HepG2 (cell line): ENCODE measurements around the gene TNFAIP2. TPM values are rescaled to one million over a fixed set of nuclear protein-coding genes. Genes with fewer than 3 reads are reported as not detected.

Source experiments
- AGO2 ChIP-seq: fragments of 200-400 bp; formaldehyde crosslinking; optimal IDR thresholded peaks from 2 replicates; pipeline ENCODE3; 2017; ENCODE audit warnings: mild to moderate bottlenecking, low read depth, low read length, moderate library complexity
- HNRNPK ChIP-seq: fragments of 200-400 bp; formaldehyde crosslinking; IDR thresholded peaks from 2 replicates; pipeline ENCODE4 v1.6.1; 2018; ENCODE audit warnings: low read length, low read depth, moderate library complexity, mild to moderate bottlenecking; ENCODE audit not compliant: poor library complexity, severe bottlenecking
- MTF2 ChIP-seq: sonication (generic); formaldehyde crosslinking; IDR thresholded peaks from 2 replicates; pipeline ENCODE4 v1.5.0; 2020; ENCODE audit warnings: missing genetic modification reagents, borderline replicate concordance
- NFYC ChIP-seq: IDR thresholded peaks from 2 replicates; pipeline ENCODE4 v1.6.1; 2016; ENCODE audit warnings: missing genetic modification reagents, missing compliant biosample characterization
- NRL ChIP-seq: sonication (generic); formaldehyde crosslinking; IDR thresholded peaks from 2 replicates; pipeline ENCODE4 v1.5.0; 2020; ENCODE audit warnings: missing genetic modification reagents, mild to moderate bottlenecking, moderate library complexity, borderline replicate concordance
- SMYD3 ChIP-seq: sonication (generic); formaldehyde crosslinking; IDR thresholded peaks from 2 replicates; pipeline ENCODE4 v1.8.1; 2023; ENCODE audit warnings: mild to moderate bottlenecking, missing genetic modification reagents
- SP2 ChIP-seq: sonication (generic); formaldehyde crosslinking; IDR thresholded peaks from 2 replicates; pipeline ENCODE4 v1.5.1; 2020; ENCODE audit warnings: mild to moderate bottlenecking, missing genetic modification reagents
- ZMYM4 ChIP-seq: sonication (generic); formaldehyde crosslinking; IDR thresholded peaks from 2 replicates; pipeline ENCODE4 v1.8.1; 2023; ENCODE audit warnings: mild to moderate bottlenecking, missing genetic modification reagents
- ZNF101 ChIP-seq: sonication (generic); formaldehyde crosslinking; IDR thresholded peaks from 2 replicates; pipeline ENCODE4 v1.4.0; 2020; ENCODE audit warnings: mild to moderate bottlenecking, low read depth, missing genetic modification reagents, borderline replicate concordance
- ZNF672 ChIP-seq: sonication (generic); formaldehyde crosslinking; IDR thresholded peaks from 2 replicates; pipeline ENCODE4 v1.8.1; 2022; ENCODE audit warnings: missing genetic modification reagents
- ZNF775 ChIP-seq: sonication (generic); formaldehyde crosslinking; IDR thresholded peaks from 2 replicates; pipeline ENCODE4 v1.4.0; 2020; ENCODE audit warnings: missing genetic modification reagents, mild to moderate bottlenecking, moderate library complexity, borderline replicate concordance
- polyA plus RNA-seq, 8 experiments: library from polyadenylated mRNA; depleted of rRNA in 3 of 8; stranded (reverse) in 7 of 8; unstranded in 1 of 8; fragments of >200 nt; fragmentation: Illumina TruSeq in 4 of 8; extraction: Trizol in 4 of 8; gene quantifications; 2 replicates each; pipeline versions ENCODE4 v1.2.1 to v1.2.3, GENCODE V29; 2011 to 2016; ENCODE audit warnings: low read depth in 4 of 8, missing spikeins in 1 of 8, mixed read lengths in 1 of 8; ENCODE audit not compliant: insufficient read depth in 1 of 8
- total RNA-seq, 5 experiments: library from RNA; depleted of rRNA; stranded (reverse); fragments of >200 nt; fragmentation: Illumina TruSeq; extraction: Trizol; gene quantifications; 2 replicates each; pipeline ENCODE4 v1.2.3, GENCODE V29; 2016; ENCODE audit warnings: low read depth in 1 of 5
- TF ChIP-seq, protein P1 (sequence below): sonication (generic); formaldehyde crosslinking; IDR thresholded peaks from 2 replicates; pipeline ENCODE4 v1.4.0; 2020; ENCODE audit warnings: missing genetic modification reagents, borderline replicate concordance
- TF ChIP-seq, protein P2 (sequence below): sonication (generic); formaldehyde crosslinking; IDR thresholded peaks from 2 replicates; pipeline ENCODE4 v1.8.0; 2022; ENCODE audit warnings: mild to moderate bottlenecking, missing genetic modification reagents, borderline replicate concordance
- TF ChIP-seq, protein P3 (sequence below): sonication (generic); formaldehyde crosslinking; IDR thresholded peaks from 2 replicates; pipeline ENCODE4 v1.4.0; 2020; ENCODE audit warnings: missing genetic modification reagents, borderline replicate concordance
- TF ChIP-seq, protein P4 (sequence below): sonication (generic); formaldehyde crosslinking; IDR thresholded peaks from 2 replicates; pipeline ENCODE4 v1.9.0; 2021; ENCODE audit warnings: missing genetic modification reagents, borderline replicate concordance

TNFAIP2 gene
- total and polyA plus RNA-seq, 2 of the 13 experiments (the other 11 are each of a cell fraction or from before 2014, with no cell fraction given) = 0.46 to 1.5 TPM

DNA sequence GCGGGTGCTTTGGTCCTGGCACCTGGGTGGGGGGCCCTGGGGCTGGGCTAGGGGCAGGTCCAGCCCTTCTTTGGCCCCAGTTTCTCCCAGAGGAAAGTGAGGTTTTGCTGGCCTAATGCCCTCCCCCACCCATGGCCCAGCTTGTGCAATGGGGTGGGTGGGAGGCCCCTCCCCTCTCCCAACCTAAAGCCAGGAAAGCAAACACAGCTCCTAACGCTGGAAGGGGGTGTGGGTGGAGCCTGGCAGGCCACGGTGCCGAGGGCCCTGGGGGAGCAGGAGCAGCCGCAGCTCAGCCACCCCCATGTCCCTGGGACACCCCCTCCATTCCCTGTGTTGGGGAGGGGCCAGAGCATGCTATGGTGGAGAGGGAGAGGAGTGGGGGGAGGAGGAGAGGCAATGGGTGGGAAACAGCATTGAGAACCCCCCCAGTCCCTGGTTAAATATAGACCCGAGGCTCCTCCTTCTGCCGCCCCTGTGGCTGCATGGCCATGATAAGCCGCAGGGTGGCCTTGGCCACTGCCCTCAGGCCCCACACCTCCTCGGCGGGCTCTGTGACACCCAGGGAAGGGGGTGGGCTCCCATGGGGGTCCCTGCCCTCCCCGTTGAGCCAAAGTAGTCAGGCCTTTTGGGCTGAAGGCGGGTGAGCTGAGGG, 24.1 kb upstream of the TNFAIP2 start (continued):
- TF ChIP-seq, protein P1, sequence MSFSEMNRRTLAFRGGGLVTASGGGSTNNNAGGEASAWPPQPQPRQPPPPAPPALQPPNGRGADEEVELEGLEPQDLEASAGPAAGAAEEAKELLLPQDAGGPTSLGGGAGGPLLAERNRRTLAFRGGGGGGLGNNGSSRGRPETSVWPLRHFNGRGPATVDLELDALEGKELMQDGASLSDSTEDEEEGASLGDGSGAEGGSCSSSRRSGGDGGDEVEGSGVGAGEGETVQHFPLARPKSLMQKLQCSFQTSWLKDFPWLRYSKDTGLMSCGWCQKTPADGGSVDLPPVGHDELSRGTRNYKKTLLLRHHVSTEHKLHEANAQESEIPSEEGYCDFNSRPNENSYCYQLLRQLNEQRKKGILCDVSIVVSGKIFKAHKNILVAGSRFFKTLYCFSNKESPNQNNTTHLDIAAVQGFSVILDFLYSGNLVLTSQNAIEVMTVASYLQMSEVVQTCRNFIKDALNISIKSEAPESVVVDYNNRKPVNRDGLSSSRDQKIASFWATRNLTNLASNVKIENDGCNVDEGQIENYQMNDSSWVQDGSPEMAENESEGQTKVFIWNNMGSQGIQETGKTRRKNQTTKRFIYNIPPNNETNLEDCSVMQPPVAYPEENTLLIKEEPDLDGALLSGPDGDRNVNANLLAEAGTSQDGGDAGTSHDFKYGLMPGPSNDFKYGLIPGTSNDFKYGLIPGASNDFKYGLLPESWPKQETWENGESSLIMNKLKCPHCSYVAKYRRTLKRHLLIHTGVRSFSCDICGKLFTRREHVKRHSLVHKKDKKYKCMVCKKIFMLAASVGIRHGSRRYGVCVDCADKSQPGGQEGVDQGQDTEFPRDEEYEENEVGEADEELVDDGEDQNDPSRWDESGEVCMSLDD (CRISPR knock-in tag) = peak; percentile 90
- TF ChIP-seq AGO2 = no peak
- no peak for TF ChIP-seq SMYD3
- TF ChIP-seq MTF2 (CRISPR knock-in tag) = no peak; the same call in 1 of the 2 replicates
- no peak for TF ChIP-seq ZNF775
- TF ChIP-seq, protein P2, sequence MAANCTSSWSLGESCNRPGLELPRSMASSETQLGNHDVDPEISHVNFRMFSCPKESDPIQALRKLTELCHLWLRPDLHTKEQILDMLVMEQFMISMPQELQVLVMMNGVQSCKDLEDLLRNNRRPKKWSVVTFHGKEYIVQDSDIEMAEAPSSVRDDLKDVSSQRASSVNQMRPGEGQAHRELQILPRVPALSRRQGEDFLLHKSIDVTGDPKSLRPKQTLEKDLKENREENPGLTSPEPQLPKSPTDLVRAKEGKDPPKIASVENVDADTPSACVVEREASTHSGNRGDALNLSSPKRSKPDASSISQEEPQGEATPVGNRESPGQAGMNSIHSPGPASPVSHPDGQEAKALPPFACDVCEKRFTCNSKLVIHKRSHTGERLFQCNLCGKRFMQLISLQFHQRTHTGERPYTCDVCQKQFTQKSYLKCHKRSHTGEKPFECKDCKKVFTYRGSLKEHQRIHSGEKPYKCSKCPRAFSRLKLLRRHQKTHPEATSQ = no peak; the same call in 1 of the 2 replicates
- no peak for TF ChIP-seq SP2
- peak; percentile 23 for TF ChIP-seq HNRNPK
- no peak for TF ChIP-seq NFYC (CRISPR knock-in tag)
- TF ChIP-seq, protein P3, sequence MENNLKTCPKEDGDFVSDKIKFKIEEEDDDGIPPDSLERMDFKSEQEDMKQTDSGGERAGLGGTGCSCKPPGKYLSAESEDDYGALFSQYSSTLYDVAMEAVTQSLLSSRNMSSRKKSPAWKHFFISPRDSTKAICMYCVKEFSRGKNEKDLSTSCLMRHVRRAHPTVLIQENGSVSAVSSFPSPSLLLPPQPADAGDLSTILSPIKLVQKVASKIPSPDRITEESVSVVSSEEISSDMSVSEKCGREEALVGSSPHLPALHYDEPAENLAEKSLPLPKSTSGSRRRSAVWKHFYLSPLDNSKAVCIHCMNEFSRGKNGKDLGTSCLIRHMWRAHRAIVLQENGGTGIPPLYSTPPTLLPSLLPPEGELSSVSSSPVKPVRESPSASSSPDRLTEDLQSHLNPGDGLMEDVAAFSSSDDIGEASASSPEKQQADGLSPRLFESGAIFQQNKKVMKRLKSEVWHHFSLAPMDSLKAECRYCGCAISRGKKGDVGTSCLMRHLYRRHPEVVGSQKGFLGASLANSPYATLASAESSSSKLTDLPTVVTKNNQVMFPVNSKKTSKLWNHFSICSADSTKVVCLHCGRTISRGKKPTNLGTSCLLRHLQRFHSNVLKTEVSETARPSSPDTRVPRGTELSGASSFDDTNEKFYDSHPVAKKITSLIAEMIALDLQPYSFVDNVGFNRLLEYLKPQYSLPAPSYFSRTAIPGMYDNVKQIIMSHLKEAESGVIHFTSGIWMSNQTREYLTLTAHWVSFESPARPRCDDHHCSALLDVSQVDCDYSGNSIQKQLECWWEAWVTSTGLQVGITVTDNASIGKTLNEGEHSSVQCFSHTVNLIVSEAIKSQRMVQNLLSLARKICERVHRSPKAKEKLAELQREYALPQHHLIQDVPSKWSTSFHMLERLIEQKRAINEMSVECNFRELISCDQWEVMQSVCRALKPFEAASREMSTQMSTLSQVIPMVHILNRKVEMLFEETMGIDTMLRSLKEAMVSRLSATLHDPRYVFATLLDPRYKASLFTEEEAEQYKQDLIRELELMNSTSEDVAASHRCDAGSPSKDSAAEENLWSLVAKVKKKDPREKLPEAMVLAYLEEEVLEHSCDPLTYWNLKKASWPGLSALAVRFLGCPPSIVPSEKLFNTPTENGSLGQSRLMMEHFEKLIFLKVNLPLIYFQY = peak; percentile 81
- TF ChIP-seq ZMYM4 = peak; percentile 56
- peak; percentile 73; the same call in 1 of the 2 replicates for TF ChIP-seq ZNF672 (CRISPR knock-in tag)
- 0 out of 2 replicates have a peak, but pooled peaks have one; percentile 6 for TF ChIP-seq NRL (CRISPR knock-in tag)
- no peak for TF ChIP-seq ZNF101 (CRISPR knock-in tag)
- TF ChIP-seq, protein P4, sequence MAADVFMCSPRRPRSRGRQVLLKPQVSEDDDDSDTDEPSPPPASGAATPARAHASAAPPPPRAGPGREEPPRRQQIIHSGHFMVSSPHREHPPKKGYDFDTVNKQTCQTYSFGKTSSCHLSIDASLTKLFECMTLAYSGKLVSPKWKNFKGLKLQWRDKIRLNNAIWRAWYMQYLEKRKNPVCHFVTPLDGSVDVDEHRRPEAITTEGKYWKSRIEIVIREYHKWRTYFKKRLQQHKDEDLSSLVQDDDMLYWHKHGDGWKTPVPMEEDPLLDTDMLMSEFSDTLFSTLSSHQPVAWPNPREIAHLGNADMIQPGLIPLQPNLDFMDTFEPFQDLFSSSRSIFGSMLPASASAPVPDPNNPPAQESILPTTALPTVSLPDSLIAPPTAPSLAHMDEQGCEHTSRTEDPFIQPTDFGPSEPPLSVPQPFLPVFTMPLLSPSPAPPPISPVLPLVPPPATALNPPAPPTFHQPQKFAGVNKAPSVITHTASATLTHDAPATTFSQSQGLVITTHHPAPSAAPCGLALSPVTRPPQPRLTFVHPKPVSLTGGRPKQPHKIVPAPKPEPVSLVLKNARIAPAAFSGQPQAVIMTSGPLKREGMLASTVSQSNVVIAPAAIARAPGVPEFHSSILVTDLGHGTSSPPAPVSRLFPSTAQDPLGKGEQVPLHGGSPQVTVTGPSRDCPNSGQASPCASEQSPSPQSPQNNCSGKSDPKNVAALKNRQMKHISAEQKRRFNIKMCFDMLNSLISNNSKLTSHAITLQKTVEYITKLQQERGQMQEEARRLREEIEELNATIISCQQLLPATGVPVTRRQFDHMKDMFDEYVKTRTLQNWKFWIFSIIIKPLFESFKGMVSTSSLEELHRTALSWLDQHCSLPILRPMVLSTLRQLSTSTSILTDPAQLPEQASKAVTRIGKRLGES (CRISPR knock-in tag) = 0 out of 2 replicates have a peak, but pooled peaks have one; percentile 34
